Heart right ventricle (tissue), 16 donors: ENCODE results near the gene CYB5RL. TPM values are rescaled to one million over a fixed set of nuclear protein-coding genes. Genes with fewer than 3 reads are reported as not detected.
A peak's percentile ranks its signal among the peaks of the same experiment; 100 is the strongest.

ENCODE experiments used
- ATAC-seq, 8 donors: fragments of 200-7000 bp; cut with Tn5 transposase; one replicate each; pipeline ENCODE4 v1.9.1; 2020; ENCODE audit warnings: mild to moderate bottlenecking in 8 of 8, moderate library complexity in 8 of 8, moderate number of reproducible peaks in 1 of 8
- DNase-seq, 2 donors: peaks; one replicate each; pipeline ENCODE4 v3.0.0-alpha.2; 2020
- H3K27ac ChIP-seq, 10 donors: fragments of 200-600 bp; sonication (generic) in 2 of 10; one replicate each; pipeline versions ENCODE4 v1.5.0 to v1.8.0; 2020 to 2022; ENCODE audit warnings: mild to moderate bottlenecking in 3 of 10
- H3K27me3 ChIP-seq, 7 donors: fragments of 200-600 bp; one replicate each; pipeline ENCODE4 v1.8.0; 2021 to 2022; ENCODE audit warnings: mild to moderate bottlenecking in 2 of 7
- H3K36me3 ChIP-seq, 9 donors: fragments of 200-600 bp; sonication (generic) in 1 of 9; one replicate each; pipeline versions ENCODE4 v1.5.0 to v1.8.0; 2020 to 2022; ENCODE audit warnings: mild to moderate bottlenecking in 2 of 9
- H3K4me1 ChIP-seq, 9 donors: fragments of 200-600 bp; sonication (generic) in 1 of 9; one replicate each; pipeline versions ENCODE4 v1.5.0 to v1.8.0; 2020 to 2022; ENCODE audit warnings: mild to moderate bottlenecking in 4 of 9
- H3K4me3 ChIP-seq, 10 donors: fragments of 200-600 bp; sonication (generic) in 2 of 10; one replicate each; pipeline versions ENCODE4 v1.5.0 to v1.8.0; 2020 to 2022; ENCODE audit warnings: mild to moderate bottlenecking in 7 of 10, moderate library complexity in 2 of 10
- H3K9me3 ChIP-seq, 11 donors: fragments of 200-600 bp in 10 of 11; sonication (generic) in 2 of 11; one replicate each; pipeline versions ENCODE4 v1.5.0 to v1.8.0; 2013 to 2022; ENCODE audit warnings: mild to moderate bottlenecking in 2 of 11, control low read depth in 1 of 11, moderate library complexity in 1 of 11
- WGBS, 2 donors: extraction: QIAGEN DNeasy Blood & Tissue Kit; methylation state at CpG; one replicate each; pipeline ENCODE4 v1.1.7; 2013; ENCODE audit warnings: inconsistent platforms in 1 of 2; 5-methylcytosine and 5-hydroxymethylcytosine counted together
- intact Hi-C, 10 donors: fragments of 100-400 bp; cut with DNase I; formaldehyde crosslinking; loops; one replicate each; pipeline versions ENCODE4 v1.11.1 to v1.14.2; 2022
- long read RNA-seq, 3 donors: library from polyadenylated mRNA; unstranded; transcript quantifications; one replicate each; pipeline ENCODE4 v2.0.0, GENCODE V29; 2020 to 2021
- polyA plus RNA-seq, 2 donors: library from polyadenylated mRNA; stranded (reverse); fragments of 200-250 nt; gene quantifications; one replicate each; pipeline ENCODE4 v1.2.3, GENCODE V29; 2013
- total RNA-seq, 10 donors: library from RNA; stranded (reverse); fragmentation: NEBNext Ultra II Directional in 3 of 10; extraction: Animal tissue kit (Norgen Biotek cat#: 25700) in 3 of 10; gene quantifications; one replicate each; pipeline versions ENCODE4 v1.2.1 to v1.2.4, GENCODE V29; 2021 to 2023
- TF ChIP-seq, protein P1 (sequence below), 9 donors: fragments of 200-600 bp; sonication (generic) in 2 of 9; IDR thresholded peaks; one replicate each; pipeline versions ENCODE4 v1.5.0 to v1.8.0; 2021 to 2022; ENCODE audit warnings: antibody characterized with exemption in 9 of 9, mild to moderate bottlenecking in 5 of 9, moderate library complexity in 1 of 9
- donor health status: Arrhythmogenic right ventricular cardiomyopathy.
- donor health status: ischemic (EF 13 %, LVEDD 7.1; RV severe dilation, severe dysfunction).
- donor health status: healthy with polysubstance abuse.
- donor health status: DM: no; HTN: yes; CAD: no.
- donor health status: DM: no; HTN: no; CAD: no.
- donor health status: ischemic (EF 25% LVEDD 6.9; RV normal size, moderate dysfunction).
- donor health status: ischemic (EF 25% LVEDD 5.7; RV mildly dilated, moderate dysfunction).
- donor health status: healthy.
- donor health status: DM: yes; HTN: yes; CAD: no.
- donor health status: Ischemic cardiomyopathy.
- donor health status: ischemic (EF 35%, LVEDD 5.7; RV mildly dilated, moderate dysfunction).
- donor health status: nonischemic (EF 11% LVEDD 7.7; RV severe dilation, severe dysfunction).
- donor health status: DM: yes; HTN: yes; CAD: no.
- donor health status: PGD.
- donor health status: ischemic (EF 29% LVEDD 5.4; RV normal size, mild dysfunction).
- donor health status: nonischemic (EF 23%, LVEDD 6.1; RV moderate dilation, normal function).

CYB5RL gene, protein sequence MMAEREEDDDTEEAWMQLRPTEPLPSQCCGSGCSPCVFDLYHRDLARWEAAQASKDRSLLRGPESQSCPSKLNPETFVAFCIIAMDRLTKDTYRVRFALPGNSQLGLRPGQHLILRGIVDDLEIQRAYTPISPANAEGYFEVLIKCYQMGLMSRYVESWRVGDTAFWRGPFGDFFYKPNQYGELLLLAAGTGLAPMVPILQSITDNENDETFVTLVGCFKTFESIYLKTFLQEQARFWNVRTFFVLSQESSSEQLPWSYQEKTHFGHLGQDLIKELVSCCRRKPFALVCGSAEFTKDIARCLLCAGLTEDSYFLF
- total RNA-seq (1 to 10 TPM; 3.2 to 8.3 (median 5.8) TPM), polyA plus RNA-seq (1 to 10 TPM in 1 of 2 donors, under 1 TPM in 1; 0.99 to 2.5 TPM)
- long read RNA-seq, donor 1, partial matches to known transcripts, result 5 of 9 reads
- long read RNA-seq, donor 1, other reads (novel, unspliced or antisense), result 2 of 9 reads
- long read RNA-seq, donor 2, partial matches to known transcripts, result 2 of 7 reads
- long read RNA-seq, donor 2, other reads (novel, unspliced or antisense), result 4 of 7 reads
- long read RNA-seq, donor 3, full-length matches to known transcripts, result 1 of 10 reads
- long read RNA-seq, donor 3, partial matches to known transcripts, result 5 of 10 reads
- long read RNA-seq, donor 3, other reads (novel, unspliced or antisense), result 4 of 10 reads

DNA sequence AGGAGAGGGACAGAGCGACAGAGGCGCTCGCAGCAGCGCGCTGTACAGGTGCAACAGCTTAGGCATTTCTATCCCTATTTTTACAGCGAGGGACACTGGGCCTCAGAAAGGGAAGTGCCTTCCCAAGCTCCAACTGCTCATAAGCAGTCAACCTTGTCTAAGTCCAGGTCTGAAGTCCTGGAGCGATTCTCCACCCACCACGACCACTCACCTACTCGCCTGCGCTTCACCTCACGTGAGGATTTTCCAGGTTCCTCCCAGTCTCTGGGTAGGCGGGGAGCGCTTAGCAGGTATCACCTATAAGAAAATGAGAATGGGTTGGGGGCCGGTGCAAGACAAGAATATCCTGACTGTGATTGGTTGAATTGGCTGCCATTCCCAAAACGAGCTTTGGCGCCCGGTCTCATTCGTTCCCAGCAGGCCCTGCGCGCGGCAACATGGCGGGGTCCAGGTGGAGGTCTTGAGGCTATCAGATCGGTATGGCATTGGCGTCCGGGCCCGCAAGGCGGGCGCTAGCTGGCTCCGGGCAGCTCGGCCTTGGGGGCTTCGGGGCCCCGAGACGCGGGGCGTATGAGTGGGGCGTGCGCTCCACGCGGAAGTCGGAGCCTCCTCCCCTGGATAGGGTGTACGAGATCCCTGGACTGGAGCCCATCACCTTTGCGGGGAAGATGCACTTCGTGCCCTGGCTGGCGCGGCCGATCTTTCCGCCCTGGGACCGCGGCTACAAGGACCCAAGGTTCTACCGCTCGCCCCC is at the start of gene CYB5RL, which contains the start of gene MRPL37:
TSS of gene CYB5RL (minus strand) at position 266 of the 754 bp plus-strand sequence. CDS start 4,414 bp downstream, outside the sequence.
TSS of gene MRPL37 (plus strand) at position 403 of the 754 bp plus-strand sequence. CDS start at position 480, 77 bp downstream.
- Histone ChIP-seq H3K27me3 (no peaks in the 10 kb centered on the region), H3K9me3 (no peaks in the 10 kb centered on the region), H3K36me3 (peaks cover 0 to 38% (median 0%) of the 10 kb centered on the region in 9 donors), H3K4me3 (peak within 1 kb of the TSS; percentile 68 to 100 (median 84)), H3K27ac (peak within 1 kb of the TSS in 9 of 10 donors; percentile 60 to 90 (median 81)), H3K4me1 (peaks cover 6 to 32% (median 20%) of the 10 kb centered on the region in 9 donors)
- ATAC-seq, result peak; percentile 97 to 100 (median 99)
- TF ChIP-seq, protein P1, sequence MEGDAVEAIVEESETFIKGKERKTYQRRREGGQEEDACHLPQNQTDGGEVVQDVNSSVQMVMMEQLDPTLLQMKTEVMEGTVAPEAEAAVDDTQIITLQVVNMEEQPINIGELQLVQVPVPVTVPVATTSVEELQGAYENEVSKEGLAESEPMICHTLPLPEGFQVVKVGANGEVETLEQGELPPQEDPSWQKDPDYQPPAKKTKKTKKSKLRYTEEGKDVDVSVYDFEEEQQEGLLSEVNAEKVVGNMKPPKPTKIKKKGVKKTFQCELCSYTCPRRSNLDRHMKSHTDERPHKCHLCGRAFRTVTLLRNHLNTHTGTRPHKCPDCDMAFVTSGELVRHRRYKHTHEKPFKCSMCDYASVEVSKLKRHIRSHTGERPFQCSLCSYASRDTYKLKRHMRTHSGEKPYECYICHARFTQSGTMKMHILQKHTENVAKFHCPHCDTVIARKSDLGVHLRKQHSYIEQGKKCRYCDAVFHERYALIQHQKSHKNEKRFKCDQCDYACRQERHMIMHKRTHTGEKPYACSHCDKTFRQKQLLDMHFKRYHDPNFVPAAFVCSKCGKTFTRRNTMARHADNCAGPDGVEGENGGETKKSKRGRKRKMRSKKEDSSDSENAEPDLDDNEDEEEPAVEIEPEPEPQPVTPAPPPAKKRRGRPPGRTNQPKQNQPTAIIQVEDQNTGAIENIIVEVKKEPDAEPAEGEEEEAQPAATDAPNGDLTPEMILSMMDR (IDR thresholded peaks at IDR 0.05), result no peak
- 0% methylated on average over 51 of the region's 51 CpGs for WGBS, 2 donors
- DNase-seq, result peak; percentile 85 to 98
- intact Hi-C loops, result loop anchor here in 5 of 10 donors (1.0 to 10.0 kb wide), 7 partner anchors 77 to 289 kb away; partner anchors contain the start of gene SSBP3 (in 1 of the 5)

DNA sequence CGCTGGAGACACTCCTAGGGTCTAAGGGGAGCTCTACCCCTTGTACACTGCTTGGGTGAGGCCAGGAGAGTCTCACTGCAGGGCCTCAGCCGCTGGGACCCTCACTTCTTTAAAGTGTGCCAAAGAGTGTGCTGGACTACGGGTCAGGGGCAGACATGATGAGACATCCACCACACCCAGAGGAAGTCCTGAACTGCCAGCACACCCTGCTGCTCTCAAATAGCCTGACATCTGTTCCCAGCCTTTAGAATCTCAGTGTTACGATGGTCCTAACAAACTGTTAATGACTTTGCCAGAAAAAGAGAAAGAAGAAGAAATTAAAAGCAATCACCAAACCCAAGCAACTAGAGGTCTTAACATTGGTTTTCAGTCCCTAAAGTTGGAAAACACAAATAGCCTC is 49.1 kb upstream of the CYB5RL start:
- intact Hi-C loops, result no loop called here
- no peaks in the 10 kb centered on the region for H3K27me3 ChIP-seq
- no peaks in the 10 kb centered on the region for H3K9me3 ChIP-seq
- no peak for DNase-seq
- H3K4me1 ChIP-seq, result peaks cover 0 to 42% (median 19%) of the 10 kb centered on the region in 9 donors
- no peak overlapping the region for H3K4me3 ChIP-seq
- ATAC-seq, result no peak
- TF ChIP-seq, protein P1 (IDR thresholded peaks at IDR 0.05), result no peak
- H3K36me3 ChIP-seq, result peaks cover 0 to 51% (median 0%) of the 10 kb centered on the region in 9 donors
- 68 to 80% methylated on average over 4 of the region's 4 CpGs for WGBS, 2 donors
- H3K27ac ChIP-seq, result no peak overlapping the region

DNA sequence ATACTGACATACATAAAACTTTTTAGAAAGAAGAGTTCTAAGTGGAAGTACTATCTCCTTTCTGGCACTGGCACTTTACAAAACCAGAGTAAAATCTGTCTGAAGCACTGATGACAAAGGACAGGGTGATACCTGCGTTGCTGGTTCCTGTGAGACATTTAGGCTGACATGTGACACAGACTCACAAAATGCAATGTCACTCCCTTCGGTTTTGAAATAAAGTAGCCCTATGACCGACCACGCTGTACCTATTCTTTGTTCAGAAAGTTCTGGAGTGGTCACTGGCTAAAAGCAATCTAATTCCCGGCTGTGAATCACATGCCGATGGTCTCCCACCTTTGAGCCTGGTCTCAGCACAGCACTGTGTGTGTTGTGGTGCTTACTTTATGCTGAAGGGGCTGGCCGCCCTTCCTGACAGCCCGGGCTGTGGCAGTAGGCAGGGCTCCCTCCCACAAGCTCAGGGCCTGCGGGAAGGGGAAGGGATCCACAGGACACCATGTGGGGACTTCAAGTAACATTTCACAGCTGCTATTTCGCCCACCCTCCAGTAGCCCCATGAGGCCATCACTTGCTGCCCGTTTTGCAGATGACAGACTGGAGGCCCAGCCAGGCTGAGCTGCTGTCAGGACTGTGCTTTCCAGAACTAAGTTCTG is 48.2 kb upstream of the CYB5RL start:
- TF ChIP-seq, protein P1 (IDR thresholded peaks at IDR 0.05), result no peak
- H3K27me3 ChIP-seq, result no peaks in the 10 kb centered on the region
- H3K27ac ChIP-seq, result no peak overlapping the region
- 90 to 92% methylated on average over 11 of the region's 11 CpGs for WGBS, 2 donors
- H3K4me1 ChIP-seq, result peaks cover 0 to 34% (median 10%) of the 10 kb centered on the region in 9 donors
- ATAC-seq (no peak), DNase-seq (no peak)
- H3K9me3 ChIP-seq, result no peaks in the 10 kb centered on the region
- peaks cover 0 to 61% (median 0%) of the 10 kb centered on the region in 9 donors for H3K36me3 ChIP-seq
- intact Hi-C loops, result no loop called here
- no peak overlapping the region for H3K4me3 ChIP-seq
